Duodenal mucosa (tissue), 2 donors: Measurements from ENCODE around the gene SAMD7.

Experiments
- H3K27ac ChIP-seq: one replicate; pipeline ENCODE4 v1.7.0; 2013; ENCODE audit warnings: low read depth, low read length
- H3K27me3 ChIP-seq, 2 donors: one replicate each; pipeline ENCODE4 v1.7.0; 2013; ENCODE audit warnings: low read length in 2 of 2, control low read depth in 1 of 2; ENCODE audit not compliant: insufficient read depth in 2 of 2, control insufficient read depth in 1 of 2
- H3K36me3 ChIP-seq, 2 donors: one replicate each; pipeline ENCODE4 v1.7.0; 2013; ENCODE audit warnings: low read length in 2 of 2, control low read depth in 1 of 2; ENCODE audit not compliant: insufficient read depth in 2 of 2, control insufficient read depth in 1 of 2
- H3K4me1 ChIP-seq, 2 donors: one replicate each; pipeline ENCODE4 v1.7.0; 2013; ENCODE audit warnings: low read length in 2 of 2, control low read depth in 1 of 2; ENCODE audit not compliant: insufficient read depth in 2 of 2, control insufficient read depth in 1 of 2
- H3K4me3 ChIP-seq, 2 donors: one replicate each; pipeline ENCODE4 v1.7.0; 2013; ENCODE audit warnings: low read length in 2 of 2, low read depth in 1 of 2
- H3K9ac ChIP-seq, 2 donors: one replicate each; pipeline ENCODE4 v1.7.0; 2013; ENCODE audit warnings: low read length in 2 of 2, low read depth in 1 of 2
- H3K9me3 ChIP-seq, 2 donors: one replicate each; pipeline ENCODE4 v1.7.0; 2013; ENCODE audit warnings: low read length in 2 of 2, control low read depth in 1 of 2; ENCODE audit not compliant: control insufficient read depth in 1 of 2

Gene SAMD7

GRCh38 chr3:169911272-169911671, at the start of gene SAMD7:
Gene SAMD7, plus strand, starts transcription at chr3:169911572. Its CDS starts 7,927 bp downstream, at chr3:169919499.
- Histone ChIP-seq H3K27me3 (no peaks in the 10 kb centered on the region), H3K4me1 (no peaks in the 10 kb centered on the region), H3K27ac (no peak within 1 kb of the TSS), H3K9ac (no peak within 1 kb of the TSS), H3K9me3 (no peaks in the 10 kb centered on the region), H3K36me3 (no peaks in the 10 kb centered on the region), H3K4me3 (no peak within 1 kb of the TSS)

DNA sequence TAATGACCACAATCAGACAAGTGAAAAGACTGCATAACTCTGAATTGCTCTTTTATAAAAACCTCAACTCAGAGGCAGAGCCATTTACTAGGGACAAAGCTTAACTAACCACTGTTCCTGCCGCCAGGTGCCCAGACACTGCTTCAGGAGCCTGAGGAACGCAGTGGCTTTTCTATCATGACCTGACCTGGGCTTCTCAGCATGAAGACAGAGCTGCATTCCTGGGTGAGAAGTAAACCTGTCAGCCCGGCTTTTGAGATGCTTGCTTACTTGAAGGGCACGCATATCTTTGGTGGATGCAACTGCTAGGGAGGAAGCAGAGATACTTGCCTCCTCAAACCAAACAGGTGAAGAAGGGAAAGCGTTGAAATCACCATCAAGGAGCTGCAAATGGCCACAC, 49.5 kb upstream of the SAMD7 start:
- H3K27ac ChIP-seq: no peak overlapping the region
- H3K4me1 ChIP-seq: peaks cover 13 to 17% of the 10 kb centered on the region in 2 donors
- no peak overlapping the region for H3K9ac ChIP-seq
- H3K36me3 ChIP-seq: peaks cover 8 to 10% of the 10 kb centered on the region in 2 donors
- no peaks in the 10 kb centered on the region for H3K9me3 ChIP-seq
- H3K27me3 ChIP-seq: no peaks in the 10 kb centered on the region
- H3K4me3 ChIP-seq: no peak overlapping the region

- H3K9me3 ChIP-seq: no peaks in the 10 kb centered on the region
- H3K27me3 ChIP-seq: no peaks in the 10 kb centered on the region
- H3K4me1 ChIP-seq: peaks cover 13 to 17% of the 10 kb centered on the region in 2 donors
- no peak overlapping the region for H3K9ac ChIP-seq
- no peak overlapping the region for H3K4me3 ChIP-seq
- H3K27ac ChIP-seq: no peak overlapping the region
- peaks cover 3 to 10% of the 10 kb centered on the region in 2 donors for H3K36me3 ChIP-seq
These were observed 47.9 kb upstream of the SAMD7 start for GRCh38 chr3:169863458-169863899.

- no peak overlapping the region for H3K4me3 ChIP-seq
- H3K27ac ChIP-seq: no peak overlapping the region
- H3K9me3 ChIP-seq: no peaks in the 10 kb centered on the region
- H3K4me1 ChIP-seq: peaks cover 13 to 17% of the 10 kb centered on the region in 2 donors
- peaks cover 3 to 10% of the 10 kb centered on the region in 2 donors for H3K36me3 ChIP-seq
- no peaks in the 10 kb centered on the region for H3K27me3 ChIP-seq
- no peak overlapping the region for H3K9ac ChIP-seq
These were observed 47.1 kb upstream of the SAMD7 start for GRCh38 chr3:169864270-169864669.

DNA sequence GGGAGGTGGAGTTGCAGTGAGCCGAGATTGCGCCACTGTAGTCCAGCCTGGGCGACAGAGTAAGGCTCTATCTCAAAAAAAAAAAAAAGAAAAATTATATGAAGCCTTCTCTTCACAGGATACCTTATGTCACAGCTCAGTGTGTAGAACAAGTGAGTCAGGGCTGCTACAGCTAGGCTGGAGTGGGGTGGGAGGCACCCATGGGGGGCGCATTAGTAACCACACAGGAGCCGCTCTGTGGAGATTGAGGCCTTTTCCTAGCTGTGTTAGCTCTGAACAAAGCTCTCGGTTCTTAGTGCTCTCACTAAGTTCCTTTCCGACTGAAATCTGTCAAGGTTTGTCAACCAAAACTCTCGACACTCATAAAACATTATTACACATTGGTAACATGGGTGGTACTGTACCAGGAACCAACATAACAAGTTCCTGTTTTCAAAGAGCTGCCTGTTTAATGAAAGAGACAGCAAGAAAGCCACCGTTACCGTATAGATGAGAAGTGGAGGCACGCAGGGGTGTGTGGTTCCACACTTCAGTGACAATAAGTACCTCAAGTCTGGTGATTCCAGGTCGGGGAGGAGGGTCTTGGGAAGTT, 46.1 kb upstream of the SAMD7 start:
- H3K4me3 ChIP-seq: peak overlapping the region in 1 of 2 donors; percentile 21
- H3K36me3 ChIP-seq: peaks cover 0 to 10% of the 10 kb centered on the region in 2 donors
- no peaks in the 10 kb centered on the region for H3K27me3 ChIP-seq
- H3K9me3 ChIP-seq: no peaks in the 10 kb centered on the region
- H3K9ac ChIP-seq: no peak overlapping the region
- peaks cover 15 to 20% of the 10 kb centered on the region in 2 donors for H3K4me1 ChIP-seq
- H3K27ac ChIP-seq: no peak overlapping the region

GRCh38 chr3:169867584-169868210, 43.7 kb upstream of the SAMD7 start:
- Histone ChIP-seq H3K27me3 (no peaks in the 10 kb centered on the region), H3K36me3 (no peaks in the 10 kb centered on the region), H3K4me1 (peaks cover 33 to 34% of the 10 kb centered on the region in 2 donors), H3K9me3 (no peaks in the 10 kb centered on the region), H3K9ac (no peak overlapping the region), H3K27ac (no peak overlapping the region), H3K4me3 (peak overlapping the region in 1 of 2 donors; percentile 13)

DNA sequence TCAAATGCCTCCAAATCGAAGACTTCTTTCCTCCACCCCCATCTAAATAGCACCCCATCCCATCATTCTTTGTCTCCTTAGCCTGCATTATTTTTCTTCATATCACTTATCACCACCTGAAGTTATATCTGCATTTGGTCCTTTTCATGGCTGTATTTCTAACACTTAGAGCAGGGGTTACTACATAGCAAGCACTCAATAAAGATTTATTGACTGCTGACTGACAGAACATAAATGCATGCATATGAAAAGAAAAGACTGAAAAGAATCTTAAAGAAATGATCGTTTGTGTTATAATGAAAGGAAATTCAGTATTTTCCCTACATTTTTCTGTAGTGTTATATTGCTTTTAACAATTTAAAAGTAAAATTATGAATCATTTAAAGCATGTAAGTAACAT, 43.0 kb upstream of the SAMD7 start:
- no peaks in the 10 kb centered on the region for H3K36me3 ChIP-seq
- H3K4me3 ChIP-seq: peak overlapping the region; percentile 13 to 64
- H3K9me3 ChIP-seq: no peaks in the 10 kb centered on the region
- no peaks in the 10 kb centered on the region for H3K27me3 ChIP-seq
- H3K4me1 ChIP-seq: peaks cover 32 to 33% of the 10 kb centered on the region in 2 donors
- H3K27ac ChIP-seq: no peak overlapping the region
- H3K9ac ChIP-seq: peak overlapping the region in 1 of 2 donors; percentile 19

GRCh38 chr3:169869484-169870220, 41.7 kb upstream of the SAMD7 start, which contains the start of gene LRRC31:
Gene LRRC31, minus strand, starts transcription at chr3:169869935. Its CDS starts 128 bp downstream, at chr3:169869807.
- no peaks in the 10 kb centered on the region for H3K36me3 ChIP-seq
- peak within 1 kb of the TSS; percentile 58 to 64 for H3K4me3 ChIP-seq
- H3K9ac ChIP-seq: peak within 1 kb of the TSS in 1 of 2 donors; percentile 58
- no peak within 1 kb of the TSS for H3K27ac ChIP-seq
- H3K27me3 ChIP-seq: no peaks in the 10 kb centered on the region
- peaks cover 28 to 30% of the 10 kb centered on the region in 2 donors for H3K4me1 ChIP-seq
- no peaks in the 10 kb centered on the region for H3K9me3 ChIP-seq

DNA sequence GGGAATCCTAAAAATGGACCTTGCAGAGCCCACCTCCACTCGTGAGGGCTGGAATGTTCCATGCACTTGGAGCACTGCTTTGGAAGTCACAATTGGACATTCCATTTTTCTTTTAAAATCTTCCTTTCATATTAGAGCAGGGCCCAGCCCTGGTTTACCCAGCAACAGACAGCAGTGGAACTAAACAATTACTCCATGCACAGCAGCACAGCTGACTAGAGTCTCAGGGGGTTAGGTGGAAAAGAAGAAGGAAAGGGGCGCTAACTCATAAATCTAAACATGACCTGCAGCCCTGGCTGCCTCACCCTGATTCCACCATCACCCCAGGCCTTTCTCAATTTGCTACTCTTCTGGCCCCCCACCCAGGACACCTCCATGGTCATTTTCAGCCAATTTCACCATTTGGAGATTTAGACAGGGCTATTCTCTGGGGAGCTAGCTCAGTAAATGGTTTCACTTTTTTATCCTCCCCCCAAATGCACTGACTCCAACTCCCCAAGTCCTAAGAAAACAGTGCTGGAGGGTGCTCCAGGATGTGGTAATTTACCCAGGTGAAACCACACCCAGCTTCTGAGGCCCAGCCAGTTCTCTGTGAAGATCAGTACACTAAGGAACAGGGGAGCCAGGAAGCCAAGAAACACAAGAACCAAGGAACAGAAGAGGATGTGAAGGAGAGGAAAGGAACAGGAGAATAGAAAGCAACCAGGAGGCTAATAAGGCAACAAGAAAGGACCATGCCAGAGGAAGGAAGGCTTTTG, 40.1 kb upstream of the SAMD7 start:
- Histone ChIP-seq H3K4me3 (no peak overlapping the region), H3K27ac (no peak overlapping the region), H3K9me3 (no peaks in the 10 kb centered on the region), H3K36me3 (no peaks in the 10 kb centered on the region), H3K9ac (no peak overlapping the region), H3K27me3 (no peaks in the 10 kb centered on the region), H3K4me1 (peaks cover 17 to 20% of the 10 kb centered on the region in 2 donors)
